Hematopoietic multipotent progenitor cell treated with erythropoietin and hydrocortisone succinate and interleukin-3 and kit ligand, for 6 days (in vitro differentiated cells): Measurements from ENCODE around the gene PPIAL4G.
"Not testable (repeated sequence)": the region's sequence is repeated elsewhere in the genome, so short reads cannot be mapped to it uniquely, and the experiment has no call there.

ENCODE experiments used
- DNase-seq: peaks from one replicate; pipeline ENCODE4 v3.0.0-alpha.2; 2015

PPIAL4G gene

DNA sequence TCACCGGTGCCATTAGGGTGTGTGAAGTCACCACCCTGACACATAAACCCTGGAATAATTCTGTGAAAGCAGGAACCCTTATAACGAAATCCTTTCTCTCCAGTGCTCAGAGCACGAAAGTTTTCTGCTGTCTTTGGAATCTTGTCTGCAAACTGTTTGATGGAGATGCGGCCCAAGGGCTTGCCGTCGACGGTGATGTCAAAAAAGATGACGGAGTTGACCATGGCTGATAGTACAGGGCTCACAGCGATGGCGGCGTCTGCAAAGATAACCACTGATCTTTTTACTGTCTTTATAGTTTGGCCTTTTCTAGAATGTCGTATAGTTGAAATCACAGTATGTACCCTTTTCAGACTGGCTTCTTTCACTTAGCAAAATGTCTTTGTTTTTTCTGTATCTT, at the start of gene PPIAL4G:
Gene PPIAL4G, minus strand, starts transcription at position 274 of the 400 bp plus-strand sequence. Its CDS starts 50 bp downstream, at position 224.
- DNase-seq: not testable (repeated sequence)

DNA sequence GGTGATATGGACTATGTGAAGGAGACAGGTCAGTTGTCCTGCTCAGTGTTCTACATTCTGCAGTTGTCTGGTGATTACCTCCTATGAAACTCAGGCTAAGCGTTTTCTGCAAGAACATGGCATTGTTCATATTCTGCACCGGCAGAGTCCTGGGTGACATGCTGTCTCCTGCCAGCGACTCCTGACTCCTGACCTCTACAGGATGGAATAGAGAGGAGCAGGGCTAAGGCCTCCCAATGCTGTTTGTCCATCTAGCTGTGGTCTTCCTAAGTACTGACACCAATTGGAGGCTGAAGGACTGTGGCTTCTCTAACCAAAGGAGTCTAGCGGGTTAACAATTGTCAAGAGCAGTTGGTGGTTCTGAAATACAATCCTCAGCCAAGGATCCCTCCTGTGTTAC, 49.1 kb upstream of the PPIAL4G start:
- not testable (repeated sequence) for DNase-seq

DNA sequence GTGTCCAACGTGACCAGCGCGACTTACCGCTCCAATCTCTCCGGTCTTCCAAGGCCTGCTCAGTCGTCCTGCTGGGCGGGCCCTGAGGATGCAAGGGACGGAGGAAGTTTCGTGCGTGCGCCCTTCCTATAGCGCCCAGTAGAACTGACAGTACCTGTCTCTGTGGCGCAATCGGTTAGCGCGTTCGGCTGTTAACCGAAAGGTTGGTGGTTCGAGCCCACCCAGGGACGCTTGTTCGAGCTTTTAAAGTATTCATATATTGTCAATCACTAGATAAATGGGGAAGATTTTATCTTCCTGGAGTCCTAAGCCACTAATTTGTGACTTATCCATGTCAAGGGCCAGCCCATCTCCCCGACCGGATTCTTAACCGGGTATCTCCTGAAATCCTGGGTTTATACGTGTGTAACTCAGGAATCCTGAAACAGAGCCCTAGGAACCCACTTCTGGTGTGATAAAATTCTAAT, 46.0 kb upstream of the PPIAL4G start:
- peak; percentile 57 for DNase-seq

DNA sequence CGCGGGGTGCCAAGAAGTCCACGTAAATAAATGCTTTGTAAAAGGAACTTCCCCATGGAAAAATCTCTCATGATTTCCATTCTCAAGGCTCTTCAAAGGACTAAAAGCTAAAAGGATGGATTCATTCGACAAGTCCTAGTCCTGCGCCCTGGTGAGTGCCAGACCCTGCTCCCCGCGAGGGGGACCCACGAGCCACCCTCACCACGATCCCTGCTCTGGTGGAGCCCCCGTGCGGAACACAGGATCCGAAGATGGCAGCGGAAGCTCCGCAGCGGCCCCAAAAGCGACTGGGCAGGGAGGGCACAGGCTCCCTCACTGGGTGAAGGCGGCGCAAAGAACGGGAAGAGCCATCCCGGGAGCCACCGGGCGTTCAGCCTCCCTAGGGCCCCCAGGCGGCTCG, 45.5 kb upstream of the PPIAL4G start:
- not testable (repeated sequence) for DNase-seq

DNA sequence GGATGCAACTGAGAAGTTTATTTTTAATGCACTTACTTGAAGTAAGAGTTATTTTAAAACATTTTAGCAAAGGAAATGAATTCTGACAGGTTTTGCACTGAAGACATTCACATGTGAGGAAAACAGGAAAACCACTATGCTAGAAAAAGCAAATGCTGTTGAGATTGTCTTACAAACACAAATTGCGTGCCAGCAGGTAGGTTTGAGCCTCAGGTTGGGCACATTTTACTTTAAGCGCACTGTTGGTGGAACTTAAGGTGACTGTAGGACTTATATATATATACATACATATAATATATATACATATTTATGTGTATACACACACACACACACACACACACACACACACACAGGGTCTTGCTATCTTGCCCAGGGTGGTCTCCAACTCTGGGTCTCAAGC, 43.5 kb upstream of the PPIAL4G start:
- not testable (repeated sequence) for DNase-seq

DNA sequence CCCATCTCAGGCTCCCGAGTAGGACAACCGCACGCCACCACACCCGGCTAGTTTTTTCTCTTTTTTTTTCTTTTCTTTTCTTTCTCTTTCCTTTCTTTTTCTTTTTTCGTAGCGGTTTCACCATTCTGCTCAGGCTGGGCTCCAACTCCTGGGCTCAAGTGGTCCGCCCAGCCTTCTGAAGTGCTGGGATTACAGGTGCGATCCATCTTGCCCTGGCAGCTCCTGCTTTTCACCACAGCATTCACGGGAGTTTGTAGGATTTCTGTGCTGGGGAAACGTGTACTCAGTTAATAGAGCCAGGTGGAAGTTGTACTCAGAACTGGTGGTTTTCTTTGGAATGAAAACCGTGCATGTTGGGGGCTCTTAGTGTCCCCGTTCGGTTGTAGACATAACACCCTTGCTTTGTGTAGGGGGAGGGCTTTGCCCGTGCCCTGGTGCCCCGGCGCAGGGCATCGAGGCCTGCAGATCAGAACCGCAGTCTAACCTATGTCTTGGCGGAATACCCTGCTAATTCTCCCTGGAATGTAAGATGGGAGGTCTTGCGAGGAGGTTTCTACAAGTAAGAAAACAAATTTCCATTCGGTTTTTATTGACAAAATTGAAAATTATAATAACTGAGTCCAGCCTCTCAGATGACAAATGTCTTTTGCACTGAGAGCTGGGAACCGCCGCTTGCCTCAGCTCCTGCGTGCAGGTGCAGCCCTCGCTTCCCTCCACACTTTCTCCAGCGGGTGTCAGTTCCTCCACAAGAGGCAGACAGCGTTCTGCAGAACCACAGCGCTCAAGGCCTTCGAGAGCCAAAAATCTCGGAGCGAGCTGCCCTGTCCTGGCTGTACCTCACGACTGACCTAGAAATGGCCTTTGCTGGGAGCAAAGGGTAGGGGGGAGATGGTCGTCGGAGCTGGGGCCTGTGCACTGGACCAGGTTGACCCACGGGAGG, 40.4 kb upstream of the PPIAL4G start:
- not testable (repeated sequence) for DNase-seq

DNA sequence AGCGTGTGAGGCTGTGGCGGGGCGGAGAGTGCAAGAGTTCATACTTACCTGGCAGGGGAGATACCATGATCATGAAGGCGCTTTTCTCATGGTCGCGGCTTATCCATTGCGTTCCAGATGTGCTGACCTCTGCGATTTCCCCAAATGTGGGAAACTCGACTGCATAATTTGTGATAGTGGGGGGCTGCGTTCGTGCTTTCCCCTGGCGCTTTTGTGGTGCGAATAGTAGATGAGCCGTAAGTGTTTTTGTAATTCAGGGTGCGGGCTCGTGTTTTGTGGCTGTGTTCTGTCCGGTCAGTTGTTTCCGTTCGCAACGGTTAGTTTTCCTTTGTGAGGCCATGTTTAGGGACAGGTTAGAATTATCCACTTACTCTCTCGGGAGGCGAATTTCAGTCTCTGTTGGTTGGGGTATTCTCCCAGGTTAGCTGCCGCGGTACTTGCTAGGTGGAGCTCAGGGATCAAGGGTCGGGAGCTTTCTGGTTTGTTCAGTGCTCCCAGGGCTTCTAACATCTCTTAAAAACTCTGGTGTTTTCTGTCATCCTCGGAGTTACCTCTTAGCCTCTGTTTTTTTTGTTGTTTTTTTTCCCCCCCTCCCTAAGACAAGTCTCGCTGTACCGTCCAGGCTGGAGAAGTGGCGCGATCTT, 39.6 kb upstream of the PPIAL4G start:
- peak; percentile 98 for DNase-seq

- peak; percentile 89 for DNase-seq
Observed at GRCh38 chr1:148522072-148522471, 39.0 kb upstream of the PPIAL4G start.

DNA sequence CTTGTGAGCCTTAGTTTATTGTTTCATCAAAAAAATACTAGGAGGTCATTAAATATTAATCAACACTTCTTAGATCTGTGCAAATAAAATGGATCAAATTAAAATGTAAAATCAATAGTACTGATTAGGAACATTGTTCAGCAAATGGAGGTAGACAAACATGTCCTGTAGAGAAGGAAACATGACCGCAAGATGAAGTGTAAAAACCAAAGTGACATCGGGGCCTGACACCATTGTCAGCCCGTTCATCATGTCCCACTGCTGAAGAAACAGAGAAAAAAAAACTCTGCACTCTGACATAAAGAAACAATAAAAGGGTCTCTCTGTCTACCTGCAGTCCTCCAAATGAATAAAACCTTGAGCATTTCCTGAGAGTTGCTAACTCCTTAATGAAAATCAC, 31.2 kb upstream of the PPIAL4G start:
- not testable (repeated sequence) for DNase-seq

DNA sequence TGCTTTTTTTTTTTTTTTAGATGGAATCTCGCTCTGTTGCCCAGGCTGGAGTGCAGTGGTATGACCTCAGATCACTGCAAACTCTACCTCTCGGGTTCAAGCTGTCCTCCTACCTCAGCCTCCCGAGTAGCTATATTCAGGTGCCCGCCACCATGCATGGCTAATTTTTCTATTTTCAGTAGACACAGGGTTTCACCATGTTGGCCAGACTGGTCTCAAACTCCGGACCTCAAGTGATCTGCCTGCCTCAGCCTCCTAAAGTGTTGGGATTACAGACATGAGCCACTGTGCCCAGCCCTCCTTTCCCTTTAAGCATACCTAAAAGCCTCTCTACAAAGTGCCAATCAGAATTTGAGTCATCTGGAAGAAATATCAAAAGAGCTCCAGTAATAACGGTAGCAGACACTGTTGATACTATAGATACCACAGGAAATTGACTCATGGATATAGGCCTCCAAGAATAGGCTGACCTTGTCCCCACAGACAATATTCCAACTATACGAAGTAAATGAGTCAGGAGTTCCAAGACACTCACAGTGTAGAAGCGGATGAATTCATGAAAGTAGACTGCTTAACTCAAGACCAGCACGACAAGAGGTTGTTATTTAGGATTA, 29.6 kb upstream of the PPIAL4G start:
- DNase-seq: not testable (repeated sequence)

GRCh38 chr1:148493933-148494332, 10.8 kb upstream of the PPIAL4G start:
- not testable (repeated sequence) for DNase-seq

DNA sequence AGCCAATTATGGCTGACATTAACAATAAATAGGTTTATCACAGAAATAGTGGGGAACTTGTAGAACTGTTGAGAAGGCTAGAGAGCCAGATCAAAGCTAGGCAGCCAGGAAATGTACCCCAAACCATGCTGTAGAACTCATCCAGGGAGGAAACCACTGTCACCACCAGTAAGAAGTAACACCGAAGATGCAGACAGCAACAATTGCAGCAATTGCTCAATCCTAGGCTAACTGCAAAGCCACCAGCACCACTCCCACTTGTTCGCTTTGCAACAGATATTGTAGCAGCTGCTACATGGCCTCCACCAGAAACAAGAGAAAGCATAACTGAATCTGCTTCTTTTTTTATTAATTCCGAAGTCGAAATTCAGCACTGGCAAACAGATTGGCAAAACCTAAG, 2.0 kb downstream of the PPIAL4G start:
- DNase-seq: not testable (repeated sequence)

DNA sequence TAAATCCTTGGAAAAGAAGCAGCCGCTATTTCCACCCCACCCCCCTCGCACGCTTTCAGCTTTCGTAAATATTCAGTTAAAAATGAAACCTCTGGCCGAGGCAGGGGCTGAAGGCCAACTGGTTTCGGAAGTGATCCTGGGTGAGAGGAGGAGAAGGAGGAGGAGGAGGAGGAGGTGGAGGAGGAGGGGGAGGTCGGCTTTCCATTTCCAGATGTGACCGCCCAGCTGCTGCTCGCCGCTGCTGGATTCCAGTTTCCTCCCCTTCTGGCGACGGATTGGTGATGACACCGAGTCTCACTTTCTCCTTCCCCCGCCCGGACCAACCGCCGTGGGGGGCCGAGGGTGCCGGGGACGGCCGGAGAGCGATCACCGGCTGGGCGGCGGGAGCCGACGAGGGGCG, 23.4 kb downstream of the PPIAL4G start:
- DNase-seq: not testable (repeated sequence)

GRCh38 chr1:148458901-148459581, 24.1 kb downstream of the PPIAL4G start:
- DNase-seq: peak; percentile 39

DNA sequence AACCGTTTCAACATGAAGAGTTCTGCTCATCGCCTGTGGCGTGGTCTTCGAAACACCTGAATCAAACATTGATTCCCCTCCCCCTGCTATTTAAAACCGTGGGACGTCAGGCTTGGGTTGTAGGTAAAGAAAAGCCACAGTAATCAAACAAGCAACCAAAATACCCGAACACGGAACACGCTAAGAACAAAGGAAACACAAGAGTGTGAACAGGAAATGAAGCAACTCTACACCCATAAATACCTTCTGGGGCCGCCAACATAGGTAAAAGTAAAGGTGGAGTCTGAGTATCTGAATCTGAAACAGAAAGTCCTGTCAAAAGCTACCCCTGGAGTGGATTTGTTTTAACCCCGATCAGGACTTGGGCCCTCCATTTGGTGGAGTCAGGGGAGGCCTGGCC, 24.7 kb downstream of the PPIAL4G start:
- DNase-seq: not testable (repeated sequence)

GRCh38 chr1:148452845-148453244, 30.3 kb downstream of the PPIAL4G start:
- not testable (repeated sequence) for DNase-seq

DNA sequence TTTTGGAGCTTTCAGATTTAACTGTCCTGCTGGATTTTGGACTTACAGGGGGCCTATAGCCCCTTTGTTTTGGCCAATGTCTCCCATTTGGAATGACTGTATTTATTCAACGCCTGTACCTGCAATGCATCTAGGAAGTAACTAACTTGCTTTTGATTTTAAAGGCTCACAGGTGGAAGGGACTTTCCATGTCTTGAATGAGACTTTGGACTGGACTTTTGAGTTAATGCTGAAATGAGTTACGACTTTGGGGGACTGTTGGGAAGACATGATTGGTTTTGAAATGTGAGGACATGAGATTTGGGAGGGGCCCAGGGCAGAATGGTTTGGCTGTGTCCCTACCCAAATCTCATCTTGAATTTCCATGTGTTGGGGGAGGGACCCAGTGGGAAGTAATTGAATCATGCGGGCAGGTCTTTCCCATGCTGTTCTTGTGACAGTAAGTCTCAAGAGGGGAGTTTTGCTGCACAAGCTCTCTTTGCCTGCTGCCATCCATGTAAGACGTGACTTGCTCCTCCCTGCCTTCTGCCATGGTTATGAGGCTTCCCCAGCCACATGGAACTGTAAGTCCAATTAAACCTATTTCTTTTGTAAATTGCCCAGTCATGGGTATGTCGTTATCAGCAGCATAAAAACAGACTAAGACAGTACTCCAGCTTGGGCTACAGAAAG, 43.3 kb downstream of the PPIAL4G start:
- DNase-seq: not testable (repeated sequence)

- DNase-seq: no peak
Observed at GRCh38 chr1:148435406-148435805, 47.7 kb downstream of the PPIAL4G start.

GRCh38 chr1:148434832-148435231, 48.3 kb downstream of the PPIAL4G start:
- no peak for DNase-seq

DNA sequence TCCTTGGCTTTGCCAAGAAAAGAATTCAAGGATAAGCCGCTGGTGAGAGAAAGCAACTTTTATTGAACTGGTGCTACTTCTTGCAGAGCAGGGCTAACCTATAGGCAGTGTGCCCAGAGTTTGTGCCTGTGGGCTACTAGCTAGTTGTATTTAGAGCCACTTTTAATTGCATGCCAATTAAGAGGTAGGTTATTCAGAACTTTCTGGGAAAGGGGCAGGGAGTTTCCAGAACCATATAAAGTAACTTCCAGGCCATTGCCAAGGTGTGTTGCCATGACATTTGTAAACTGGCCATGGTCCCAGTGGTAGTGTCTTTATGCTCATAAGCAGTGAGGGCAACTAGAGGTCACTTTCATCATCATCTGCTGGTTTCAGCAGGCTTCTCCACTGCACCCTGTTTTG, 50.2 kb downstream of the PPIAL4G start:
- not testable (repeated sequence) for DNase-seq
